Measurements from ENCODE around the gene PIK3AP1.

GRCh38 chr10:96714746-96715255 lies 5.5 kb downstream of the PIK3AP1 start:
- TF ChIP-seq REST (IDR thresholded peaks at IDR 0.05; ENCODE audit: borderline replicate concordance in 1 of 2, low read depth in 1 of 2, low read length in 2 of 2) (no peak), EZH2 (conservative IDR thresholded peaks at IDR 0.05; ENCODE audit: low read depth, low read length) (no peak), ZBTB21 (CRISPR knock-in tag; IDR thresholded peaks at IDR 0.05) (no peak), CTCF (CRISPR knock-in tag; IDR thresholded peaks at IDR 0.05) (no peak), TCF12 (IDR thresholded peaks at IDR 0.05) (no peak), TCF12 (CRISPR knock-in tag; IDR thresholded peaks at IDR 0.05) (no peak), ZBTB33 (CRISPR knock-in tag; IDR thresholded peaks at IDR 0.05) (no peak), CBX5 (CRISPR knock-in tag; IDR thresholded peaks at IDR 0.05; ENCODE audit: borderline replicate concordance) (no peak), POLR2AphosphoS5 (IDR thresholded peaks at IDR 0.05; ENCODE audit: low read depth, low read length) (no peak), FOXC1 (CRISPR knock-in tag; IDR thresholded peaks at IDR 0.05; ENCODE audit: borderline replicate concordance) (no peak)
